GM19043 (cell line): ENCODE results near the gene NF1.
"Not testable (repeated sequence)": the region's sequence is repeated elsewhere in the genome, so short reads cannot be mapped to it uniquely, and the experiment has no call there.

Source experiments
- ATAC-seq: cut with Tn5 transposase; IDR thresholded peaks from one replicate; pipeline ENCODE4 v1.9.1; 2021; ENCODE audit warnings: low read depth; ENCODE audit not compliant: unreplicated experiment

Gene NF1

DNA sequence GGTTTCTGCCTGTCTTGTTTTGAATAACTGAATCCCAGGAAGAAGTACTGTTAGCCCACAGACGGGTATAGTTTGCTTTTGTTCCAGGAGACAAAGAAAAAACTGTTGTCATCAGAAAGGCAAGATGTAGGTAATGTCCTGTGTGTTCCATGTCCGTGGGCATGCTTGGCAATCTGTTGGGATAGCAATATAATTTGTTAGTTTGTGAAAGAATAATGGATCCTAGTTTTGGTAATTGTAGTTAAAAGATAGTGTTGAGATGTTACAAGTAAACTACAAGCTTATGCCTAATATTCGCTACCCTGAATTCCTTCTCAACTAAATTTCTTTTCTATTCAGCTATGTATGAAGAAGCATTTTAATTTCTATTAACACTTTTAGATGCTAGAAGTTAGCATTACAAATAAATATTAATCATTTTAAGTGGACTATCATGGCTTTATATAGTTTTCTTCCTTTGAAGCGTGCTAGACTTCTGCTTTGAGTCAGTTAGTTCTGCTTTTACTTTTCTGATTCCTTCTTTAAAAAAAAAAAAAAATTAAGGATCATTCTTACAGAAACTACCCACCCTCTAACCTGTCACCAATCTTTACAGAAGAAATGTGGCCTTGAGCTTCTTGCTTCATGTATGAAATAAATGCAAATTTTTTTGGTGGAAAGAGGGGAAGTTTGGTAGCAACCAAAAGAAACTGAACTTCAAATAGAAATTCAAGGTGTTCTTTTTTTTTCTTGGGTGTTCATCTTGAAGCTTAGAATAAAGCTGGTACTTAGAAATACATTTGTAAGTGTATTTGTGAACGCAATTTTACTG, 224.3 kb downstream of the NF1 start:
- no peak for ATAC-seq

DNA sequence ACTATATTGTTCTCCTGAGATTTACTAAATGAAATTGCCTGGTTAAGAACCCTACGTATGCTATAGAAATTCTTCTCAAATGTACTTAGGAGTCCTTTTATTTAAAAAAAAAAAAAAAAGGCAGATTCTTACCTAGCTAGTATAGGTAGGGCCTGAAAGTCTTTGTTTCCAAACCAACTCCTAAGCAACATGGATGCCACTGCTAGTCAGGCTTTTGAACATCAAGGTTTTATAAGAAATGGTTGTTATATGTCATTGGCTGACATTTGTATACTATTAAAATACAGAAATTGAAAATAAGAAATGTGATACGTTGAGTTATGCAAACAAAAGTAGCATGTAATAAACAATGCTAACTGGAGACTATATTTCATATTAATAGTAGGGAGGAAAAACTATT, 225.5 kb downstream of the NF1 start:
- ATAC-seq = no peak

DNA sequence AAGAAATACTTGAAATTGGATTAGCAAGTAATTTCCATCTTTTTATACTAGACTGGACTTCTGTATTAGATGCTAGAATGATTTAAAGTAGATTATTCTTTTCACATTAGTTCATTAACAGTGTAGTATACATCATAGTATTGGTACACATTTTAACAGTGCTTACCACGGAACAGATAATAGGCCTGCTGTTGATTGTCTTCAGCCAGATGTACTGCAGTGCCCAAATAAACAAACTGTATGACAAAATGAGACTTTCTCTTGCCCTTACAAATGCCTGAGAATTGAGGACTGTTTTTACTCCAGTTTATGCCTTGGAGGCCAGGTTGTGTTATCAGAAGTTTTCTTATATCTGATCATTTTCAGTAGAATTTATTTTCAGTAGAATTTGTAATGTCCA, 226.0 kb downstream of the NF1 start:
- ATAC-seq = no peak

DNA sequence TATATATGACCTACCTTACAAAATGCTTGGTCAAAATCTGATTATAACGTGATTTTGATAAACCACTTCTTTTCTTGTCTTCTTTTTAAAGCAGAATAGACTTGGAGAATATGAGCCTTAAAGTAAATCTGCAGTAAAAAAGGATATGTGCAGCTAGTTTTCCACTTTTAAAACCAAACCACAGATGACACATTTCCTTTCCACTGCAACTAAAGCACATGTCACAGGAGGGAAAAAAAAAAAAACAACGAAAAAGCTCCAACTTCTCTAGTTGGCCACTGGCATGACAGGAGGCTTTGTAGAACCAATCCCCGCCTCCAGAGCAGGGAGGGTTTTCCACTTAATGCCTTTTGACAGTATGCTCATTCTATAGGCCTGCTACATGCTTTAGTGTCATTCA, 226.7 kb downstream of the NF1 start, which contains the start of gene EVI2A:
TSS of gene EVI2A (minus strand) at position 142 of the 400 bp plus-strand sequence. CDS start 2,609 bp downstream, outside the sequence.
- ATAC-seq = no peak

DNA sequence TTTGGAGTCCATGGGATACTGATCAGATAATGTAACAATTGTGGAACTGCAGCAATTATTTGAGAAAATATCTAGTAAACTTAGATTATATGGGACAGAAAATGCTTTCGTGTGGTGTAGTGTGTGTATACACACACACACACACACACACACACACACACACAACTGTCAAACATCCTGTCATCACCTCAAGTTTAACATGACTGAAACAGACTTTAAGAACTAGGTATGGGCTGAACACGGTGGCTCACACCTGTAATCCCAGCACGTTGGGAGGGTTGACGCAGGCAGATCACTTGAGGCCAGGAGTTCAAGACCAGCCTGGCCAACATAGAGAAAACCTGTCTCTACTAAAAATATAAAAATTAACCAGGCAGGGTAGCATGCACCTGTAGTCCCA, 227.2 kb downstream of the NF1 start:
- ATAC-seq = no peak

DNA sequence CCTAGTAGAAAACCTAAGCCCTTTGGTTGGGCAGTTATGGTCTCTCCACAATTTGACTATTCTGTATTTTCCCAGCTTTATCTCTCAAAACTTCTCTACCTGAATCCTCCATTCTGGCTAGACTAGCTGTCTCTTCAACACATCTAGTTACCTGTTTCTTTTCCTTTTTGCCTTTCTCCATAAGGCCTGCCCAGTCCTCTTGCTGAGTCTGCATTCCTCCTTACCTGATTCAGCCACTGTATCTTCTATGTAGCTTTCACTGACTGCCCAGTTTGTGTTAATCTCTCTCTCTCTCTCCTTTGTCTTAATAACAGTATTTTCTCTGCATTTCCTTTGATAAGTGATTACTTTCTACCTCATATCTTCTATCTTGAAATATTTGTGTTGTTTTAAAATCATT, 228.8 kb downstream of the NF1 start:
- no peak for ATAC-seq

DNA sequence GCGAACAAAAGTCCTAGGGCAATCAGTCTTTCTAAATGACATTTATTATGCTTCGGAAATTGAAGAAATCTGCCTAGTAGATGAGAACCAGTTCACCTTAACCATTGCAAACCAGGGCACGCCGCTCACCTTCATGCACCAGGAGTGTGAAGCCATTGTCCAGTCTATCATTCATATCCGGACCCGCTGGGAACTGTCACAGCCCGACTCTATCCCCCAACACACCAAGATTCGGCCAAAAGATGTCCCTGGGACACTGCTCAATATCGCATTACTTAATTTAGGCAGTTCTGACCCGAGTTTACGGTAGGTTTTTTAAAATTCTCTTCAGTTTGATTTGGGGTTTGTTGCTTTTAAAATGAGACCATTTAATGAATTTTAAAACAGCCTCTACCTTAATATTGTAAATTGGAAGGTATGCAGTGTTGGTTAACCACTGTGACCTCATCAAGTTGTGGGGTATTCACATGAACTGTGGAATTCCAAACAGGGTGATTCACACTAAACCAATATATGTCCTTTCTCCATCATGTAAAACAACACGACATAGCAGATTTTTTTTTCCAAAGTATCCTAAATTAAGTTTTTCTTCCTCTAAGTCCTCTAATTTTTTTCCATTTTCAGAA, 232.9 kb downstream of the NF1 start:
- no peak for ATAC-seq

DNA sequence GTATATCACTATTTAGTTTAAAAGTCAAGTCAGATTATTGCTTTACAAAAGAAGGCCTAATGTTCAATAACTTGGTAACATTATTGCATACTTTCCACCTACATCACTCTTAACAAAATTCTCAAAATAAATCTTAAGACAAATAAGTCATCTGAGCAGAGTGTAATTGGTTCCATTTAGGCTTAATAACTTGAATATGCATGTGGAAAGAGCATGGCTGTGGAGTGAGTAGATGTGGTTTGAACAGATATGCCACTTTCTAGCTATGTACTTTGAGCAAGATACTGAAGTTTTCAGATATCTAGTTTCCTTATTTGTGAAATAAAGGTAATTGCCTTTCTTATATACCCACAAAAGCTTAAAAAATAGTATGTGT, 233.4 kb downstream of the NF1 start:
- no peak for ATAC-seq

DNA sequence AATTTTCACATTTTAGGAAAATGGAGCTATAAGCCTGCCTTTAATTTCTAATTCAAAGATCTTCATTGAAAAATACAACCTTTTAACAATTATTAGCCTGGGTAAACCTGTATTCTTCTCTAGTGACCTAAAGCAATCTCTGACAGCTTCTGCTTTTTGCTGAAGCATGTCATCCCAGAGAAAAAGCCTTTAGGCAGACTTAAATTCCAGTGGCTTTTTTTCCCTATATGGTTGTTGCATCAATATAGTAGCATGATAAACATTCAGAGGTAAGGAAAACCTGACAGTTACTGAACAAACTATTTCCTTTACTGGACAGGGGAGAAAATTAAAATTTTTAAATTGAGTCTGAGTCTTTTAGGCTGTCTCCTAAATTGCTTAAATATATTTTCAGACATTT, 234.4 kb downstream of the NF1 start:
- ATAC-seq = no peak

DNA sequence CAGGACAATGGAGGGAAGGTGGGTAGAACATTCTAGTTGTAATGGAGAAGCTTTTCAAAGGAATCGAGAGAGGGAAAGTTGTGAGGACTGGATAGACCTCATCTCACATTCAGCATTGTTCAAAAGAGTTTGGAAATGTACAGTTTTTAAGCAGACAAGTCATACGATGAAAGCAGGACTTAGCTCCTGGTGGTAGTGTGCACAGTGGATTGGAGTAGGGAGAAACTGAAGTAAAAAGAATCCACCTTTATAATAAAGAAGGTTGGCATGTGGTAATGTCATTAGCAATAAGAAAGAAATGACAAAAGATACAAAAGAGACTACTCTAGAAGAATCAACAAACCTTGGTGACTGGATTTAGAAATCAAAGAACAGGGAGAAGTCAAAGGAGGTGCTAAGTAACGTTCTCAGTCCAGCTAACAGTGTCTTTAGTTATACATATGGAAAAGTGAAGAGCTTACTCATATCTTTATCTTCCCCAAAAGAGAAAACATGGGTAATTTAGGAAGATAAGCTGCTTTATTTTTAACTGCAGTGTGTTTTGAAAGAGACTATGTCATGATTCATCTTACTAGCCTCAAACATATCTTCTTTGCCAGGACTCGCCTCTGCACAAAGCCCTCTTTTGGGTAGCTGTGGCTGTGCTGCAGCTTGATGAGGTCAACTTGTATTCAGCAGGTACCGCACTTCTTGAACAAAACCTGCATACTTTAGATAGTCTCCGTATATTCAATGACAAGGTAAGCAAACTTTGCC, 245.3 kb downstream of the NF1 start:
- no peak for ATAC-seq

DNA sequence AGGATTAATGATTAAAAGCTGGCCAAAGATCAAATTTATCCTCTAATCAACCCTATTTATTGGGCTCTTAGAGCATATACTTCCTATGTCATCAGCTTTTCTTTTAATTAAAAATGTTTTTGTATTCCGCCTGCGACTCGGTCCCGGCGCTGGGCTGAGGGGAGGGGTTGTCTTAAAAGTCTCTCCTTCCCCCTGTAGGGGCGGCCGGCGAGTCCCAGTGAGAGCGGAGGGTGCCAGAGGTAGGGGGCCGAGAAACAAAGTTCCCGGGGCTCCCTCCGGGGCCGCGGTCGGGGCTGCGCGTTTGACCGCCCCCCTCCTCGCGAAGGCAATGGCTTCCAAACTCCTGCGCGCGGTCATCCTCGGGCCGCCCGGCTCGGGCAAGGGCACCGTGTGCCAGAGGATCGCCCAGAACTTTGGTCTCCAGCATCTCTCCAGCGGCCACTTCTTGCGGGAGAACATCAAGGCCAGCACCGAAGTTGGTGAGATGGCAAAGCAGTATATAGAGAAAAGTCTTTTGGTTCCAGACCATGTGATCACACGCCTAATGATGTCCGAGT, 250.5 kb downstream of the NF1 start:
- not testable (repeated sequence) for ATAC-seq

DNA sequence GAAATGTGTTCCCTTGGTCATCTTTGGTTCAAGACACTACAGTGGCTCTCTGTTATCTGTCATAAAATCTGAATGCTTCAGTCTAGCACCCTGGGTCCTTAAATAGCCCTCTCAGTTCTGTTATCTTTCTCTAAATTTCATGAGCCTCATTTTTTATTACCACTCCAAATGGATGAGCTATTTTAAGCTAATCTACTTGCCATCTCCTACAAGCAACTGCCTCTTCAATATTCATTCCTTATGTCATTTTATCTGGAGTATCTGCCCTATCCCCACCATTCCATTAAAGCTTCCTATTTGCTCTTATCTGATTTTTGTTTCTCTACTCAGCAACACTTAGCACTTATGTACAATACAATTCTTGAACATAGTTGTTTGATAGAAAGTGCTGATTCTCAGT, 254.7 kb downstream of the NF1 start:
- ATAC-seq = no peak

DNA sequence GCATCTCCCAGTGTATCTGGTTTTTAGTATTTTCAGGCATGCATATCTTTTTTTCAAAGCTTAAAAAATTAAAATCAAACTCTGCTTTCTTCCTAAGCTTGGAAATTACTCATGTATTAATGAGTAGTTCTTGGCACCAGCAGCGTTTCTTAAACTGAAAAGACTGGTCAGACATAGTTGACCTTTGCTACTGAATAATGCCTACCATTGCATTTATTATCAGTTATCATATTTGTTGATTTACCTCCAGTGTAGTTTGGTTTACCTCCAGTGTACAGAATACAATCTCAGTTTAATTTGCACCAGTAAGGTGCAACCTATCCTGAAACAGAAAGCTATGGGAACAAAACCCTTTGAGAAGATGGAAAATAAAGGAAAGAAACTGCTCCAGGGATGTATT, 261.2 kb downstream of the NF1 start:
- ATAC-seq = no peak

DNA sequence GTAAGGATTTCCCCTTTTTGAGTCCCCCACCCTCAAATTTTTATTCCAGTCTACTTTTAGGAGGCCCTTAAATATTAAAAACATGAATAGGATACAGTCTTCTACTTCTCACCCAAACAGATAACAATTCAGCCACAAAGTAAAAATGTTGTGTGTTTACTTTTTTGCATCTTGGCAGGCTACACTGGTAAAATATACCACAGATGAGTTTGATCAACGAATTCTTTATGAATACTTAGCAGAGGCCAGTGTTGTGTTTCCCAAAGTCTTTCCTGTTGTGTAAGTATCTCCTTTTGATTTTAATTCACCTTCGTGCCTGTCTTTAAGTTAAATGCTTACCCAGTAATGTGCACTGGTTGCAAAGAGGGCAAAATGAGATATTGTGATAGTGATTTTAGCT, 262.3 kb downstream of the NF1 start:
- no peak for ATAC-seq

DNA sequence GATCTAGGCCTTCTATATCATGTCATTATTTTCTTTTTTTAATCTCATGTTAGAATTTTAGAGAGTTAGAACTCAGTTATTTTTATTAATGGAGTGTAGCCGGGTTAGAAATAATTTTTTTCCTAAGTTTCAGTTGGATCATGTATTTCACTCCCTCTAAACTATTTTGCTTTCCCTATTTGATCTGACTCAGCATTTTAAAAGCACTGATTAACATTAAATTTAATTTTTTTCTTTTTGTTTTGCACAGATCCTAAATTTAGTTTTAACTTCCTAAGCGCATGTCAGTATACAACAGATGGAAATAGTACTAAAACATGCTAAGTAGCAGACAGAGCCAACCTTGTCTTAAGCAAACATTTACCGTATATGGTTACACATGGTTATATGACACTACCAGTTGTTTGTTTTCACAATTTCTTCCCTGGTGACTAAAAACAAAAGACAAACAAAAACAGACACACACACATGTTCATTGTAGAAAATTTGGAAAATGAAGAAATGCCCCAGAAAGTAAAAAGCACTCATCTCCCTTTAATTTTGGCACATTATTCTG, 263.1 kb downstream of the NF1 start:
- no peak for ATAC-seq

DNA sequence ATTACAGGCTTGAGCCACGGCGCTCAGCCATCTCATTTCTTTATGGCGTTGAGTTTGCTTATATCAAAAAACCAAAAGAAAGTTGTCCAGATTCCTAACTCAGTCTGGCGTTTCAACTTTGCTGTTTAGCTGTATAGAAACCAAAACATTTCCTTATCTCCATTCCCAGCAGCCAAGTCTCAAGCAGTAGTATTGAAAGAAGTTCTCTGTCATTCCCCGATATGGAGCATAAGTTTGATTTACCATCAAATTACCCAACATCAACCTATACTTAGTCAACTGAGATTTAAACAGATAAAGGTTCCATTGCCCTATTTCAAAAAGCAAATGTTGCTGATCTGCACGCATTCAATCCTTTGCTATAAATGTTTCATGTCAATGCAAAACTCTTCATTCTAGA, 269.2 kb downstream of the NF1 start:
- ATAC-seq = no peak

DNA sequence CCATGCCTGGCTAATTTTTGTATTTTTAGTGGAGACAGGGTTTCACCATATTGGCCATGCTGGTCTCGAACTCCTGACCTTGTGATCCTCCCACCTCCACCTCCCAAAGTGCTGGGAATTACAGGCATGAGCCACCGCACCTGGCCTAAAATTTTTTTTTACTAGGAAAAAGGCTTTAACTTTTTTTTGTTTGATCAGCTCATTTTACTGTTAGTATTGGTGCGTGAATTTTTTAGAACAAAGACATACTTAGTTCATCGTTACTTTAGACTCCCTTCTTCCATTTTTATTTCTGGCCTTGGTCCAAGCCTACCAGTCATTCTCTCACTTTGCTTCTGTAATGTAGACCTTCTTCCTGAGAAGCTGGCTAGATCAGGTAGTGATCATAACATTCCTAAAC, 271.3 kb downstream of the NF1 start:
- ATAC-seq = no peak

DNA sequence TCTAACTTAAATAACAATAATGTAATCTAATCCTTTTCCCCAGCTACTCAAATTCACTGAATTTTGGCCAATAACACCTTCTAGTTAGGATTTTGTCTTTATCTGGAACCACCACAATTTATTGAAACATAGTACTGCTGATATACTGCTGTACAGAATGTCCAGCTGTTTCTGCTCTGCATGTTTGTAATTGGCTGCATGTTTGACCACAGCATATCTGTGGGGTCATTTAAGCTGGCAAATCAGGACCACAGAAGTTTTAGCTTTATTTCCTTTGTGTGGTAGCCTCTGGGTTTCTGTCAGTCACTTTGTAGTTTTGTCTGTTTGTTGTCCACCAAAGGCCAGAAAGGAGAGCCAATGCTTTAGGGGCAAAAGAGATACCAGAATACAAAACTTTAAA, 274.5 kb downstream of the NF1 start:
- ATAC-seq = no peak

DNA sequence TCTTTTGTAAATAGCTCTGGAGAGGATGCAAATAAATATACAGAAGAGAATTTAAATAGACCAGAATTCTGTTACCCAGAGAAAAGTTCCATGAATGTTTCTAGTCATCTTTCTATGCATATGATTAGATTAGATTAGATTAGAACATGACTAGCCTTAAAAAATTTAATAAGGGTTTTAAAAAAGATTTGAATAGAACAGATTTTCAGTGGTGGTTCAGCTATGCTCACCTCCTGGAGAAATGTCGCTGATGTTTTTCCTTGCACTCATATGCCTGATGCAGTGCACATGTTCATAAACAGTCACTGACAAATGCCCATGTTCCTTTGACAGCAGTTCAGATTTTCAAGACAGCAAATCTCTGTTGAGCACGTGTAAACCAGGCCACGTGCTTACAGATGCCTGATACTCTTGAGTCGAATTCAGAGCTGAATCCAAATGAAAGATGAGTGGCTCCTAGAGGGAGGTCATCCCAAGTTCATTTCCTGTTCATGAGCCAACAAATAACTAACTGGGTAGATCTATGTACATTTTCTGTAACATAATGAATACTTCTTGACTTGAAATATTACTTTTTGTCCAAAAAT, 276.8 kb downstream of the NF1 start:
- no peak for ATAC-seq
